Measurements from ENCODE around the gene SPINK8.
"Not testable (repeated sequence)": the region's sequence is repeated elsewhere in the genome, so short reads cannot be mapped to it uniquely, and the experiment has no call there.

SPINK8 gene

DNA sequence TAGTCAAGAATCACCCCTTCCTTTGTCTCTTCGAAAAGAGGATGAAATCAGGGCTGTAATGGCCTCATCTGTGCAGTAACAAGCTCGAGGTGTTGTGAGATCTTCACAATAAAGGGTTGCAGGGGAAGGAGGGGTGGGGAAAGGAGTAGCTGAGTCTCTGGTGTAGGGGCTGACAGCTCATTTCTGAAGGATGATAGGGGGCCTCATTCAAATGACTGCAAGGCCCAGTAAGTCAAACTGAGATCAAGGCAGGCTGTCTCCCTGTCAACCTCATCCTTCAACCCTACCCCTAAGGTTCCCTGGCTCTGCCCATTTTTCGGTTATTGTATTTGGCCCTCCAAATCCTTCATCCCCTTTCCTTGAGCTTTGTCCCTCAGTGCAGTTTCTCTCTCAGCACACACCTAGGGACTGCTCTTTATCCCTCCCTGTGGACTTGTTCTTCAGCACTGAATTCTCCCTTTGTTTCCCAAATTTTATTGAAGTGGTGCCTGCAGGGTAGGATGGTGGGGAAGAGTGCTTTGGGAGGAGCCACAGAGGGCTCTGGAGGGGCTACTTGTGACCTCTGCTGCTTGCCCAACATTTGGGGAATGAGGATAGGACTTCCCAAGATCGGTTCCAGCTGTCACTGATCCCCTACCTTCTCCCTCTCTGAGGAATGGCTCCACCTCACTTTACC lies 54.4 kb downstream of the SPINK8 start:
- Histone ChIP-seq H3K9ac (ENCODE audit: low read depth, low read length) (no peak overlapping the region), H3K9me3 (ENCODE audit: control insufficient read depth, insufficient read depth, low read length) (no peaks in the 10 kb centered on the region), H3K36me3 (ENCODE audit: insufficient read depth, low read length) (no peaks in the 10 kb centered on the region), H3K4me1 (ENCODE audit: insufficient read depth, low read length) (peaks cover 18% of the 10 kb centered on the region)

DNA sequence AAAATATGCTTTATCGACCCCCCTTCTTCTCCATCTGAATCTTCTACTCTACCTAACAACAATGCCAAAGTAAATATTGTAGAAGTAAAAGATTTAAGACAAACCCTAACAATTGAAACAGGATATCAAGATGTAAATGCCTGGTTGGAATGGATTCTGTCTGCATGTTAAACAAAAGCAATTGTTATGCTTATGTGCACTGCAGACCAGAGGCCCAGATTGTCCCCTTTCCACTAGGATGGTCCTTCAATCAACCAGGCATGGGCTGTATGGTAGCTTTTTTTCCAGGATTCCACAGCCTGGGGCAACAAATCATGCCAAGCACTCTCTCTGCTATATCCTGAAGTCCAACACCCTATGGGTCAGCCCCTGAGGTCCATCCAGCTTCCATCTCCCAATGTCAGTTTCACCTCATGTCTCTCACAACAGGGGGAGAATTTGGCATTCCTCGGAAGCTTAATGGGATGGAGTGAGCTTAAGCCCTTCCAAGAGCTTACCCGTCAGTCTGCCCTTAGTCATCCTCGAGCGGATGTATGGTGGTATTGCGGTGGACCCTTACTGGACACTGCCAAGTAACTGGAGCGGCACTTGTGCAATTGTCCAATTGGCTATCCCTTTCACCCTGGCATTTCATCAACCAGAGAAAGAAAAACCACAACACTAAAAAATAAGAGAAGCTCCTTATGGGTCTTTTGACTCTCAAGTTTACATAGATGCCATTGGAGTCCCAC lies 56.4 kb downstream of the SPINK8 start:
- Histone ChIP-seq H3K4me1 (ENCODE audit: insufficient read depth, low read length) (peaks cover 18% of the 10 kb centered on the region), H3K9ac (ENCODE audit: low read depth, low read length) (no peak overlapping the region), H3K9me3 (ENCODE audit: control insufficient read depth, insufficient read depth, low read length) (no peaks in the 10 kb centered on the region; the same call in 1 of the 2 replicates), H3K36me3 (ENCODE audit: insufficient read depth, low read length) (peaks cover 3% of the 10 kb centered on the region; the same call in 1 of the 2 replicates)

DNA sequence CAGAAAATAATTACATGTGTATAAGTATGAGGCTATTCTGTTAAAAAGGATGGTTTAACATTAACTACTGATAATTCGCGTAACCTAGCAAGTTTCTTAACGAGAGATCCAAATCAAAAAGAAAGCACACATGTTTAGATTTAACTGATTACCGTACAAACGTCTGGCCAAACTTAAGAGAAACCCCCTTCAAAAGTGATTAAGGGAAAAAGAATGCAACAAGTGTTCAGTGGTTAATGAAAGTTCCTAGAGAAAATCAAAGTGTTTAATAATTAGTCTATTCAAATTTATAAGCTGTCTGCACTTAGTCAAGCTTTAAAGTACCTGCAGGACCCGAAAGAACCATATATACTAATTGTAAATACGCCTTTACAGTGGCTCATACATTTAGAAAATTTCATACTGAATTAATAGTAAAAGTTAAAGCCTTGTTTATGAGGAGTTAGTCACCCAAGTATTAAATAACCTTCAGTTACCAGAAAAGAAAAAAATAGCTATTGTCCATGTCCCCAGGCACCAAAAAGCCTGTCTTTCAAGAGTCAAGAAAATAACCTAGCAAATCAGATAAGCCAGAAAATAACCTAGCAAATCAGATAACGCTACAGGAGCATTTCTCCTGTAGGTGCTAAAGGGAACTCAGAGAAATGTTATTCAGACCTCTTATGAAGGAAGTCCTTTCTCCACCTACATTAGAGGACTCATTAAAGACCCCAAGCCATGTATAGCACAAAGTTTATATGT lies 58.0 kb downstream of the SPINK8 start:
- Histone ChIP-seq H3K9ac (ENCODE audit: low read depth, low read length) (no peak overlapping the region), H3K9me3 (ENCODE audit: control insufficient read depth, insufficient read depth, low read length) (peaks cover 3% of the 10 kb centered on the region; the same call in 1 of the 2 replicates), H3K4me1 (ENCODE audit: insufficient read depth, low read length) (peaks cover 18% of the 10 kb centered on the region), H3K36me3 (ENCODE audit: insufficient read depth, low read length) (peaks cover 9% of the 10 kb centered on the region; the same call in 1 of the 2 replicates)

DNA sequence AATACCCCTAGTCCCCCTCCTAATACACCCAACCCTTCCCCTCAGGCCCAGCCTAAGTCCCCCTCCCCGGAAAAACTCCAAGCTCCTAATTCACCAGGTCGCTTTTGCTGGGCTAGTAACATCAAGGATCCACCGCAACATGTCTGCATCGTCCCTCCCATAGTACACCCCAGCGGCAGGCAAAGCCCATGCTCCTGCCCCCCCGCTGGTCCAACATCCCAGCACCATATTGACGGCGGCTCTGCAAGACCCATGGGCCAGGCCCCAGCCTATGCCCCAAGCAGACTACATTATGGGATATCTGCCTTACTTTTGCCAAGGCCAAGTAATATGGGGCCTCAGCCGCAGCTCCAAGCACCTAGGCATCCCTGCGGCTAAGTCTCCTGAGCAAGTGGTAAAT lies 59.0 kb downstream of the SPINK8 start:
- Histone ChIP-seq H3K9me3 (ENCODE audit: control insufficient read depth, insufficient read depth, low read length) (peaks cover 3% of the 10 kb centered on the region; the same call in 1 of the 2 replicates), H3K4me1 (ENCODE audit: insufficient read depth, low read length) (peaks cover 18% of the 10 kb centered on the region), H3K36me3 (ENCODE audit: insufficient read depth, low read length) (peaks cover 19% of the 10 kb centered on the region), H3K9ac (ENCODE audit: low read depth, low read length) (no peak overlapping the region)

DNA sequence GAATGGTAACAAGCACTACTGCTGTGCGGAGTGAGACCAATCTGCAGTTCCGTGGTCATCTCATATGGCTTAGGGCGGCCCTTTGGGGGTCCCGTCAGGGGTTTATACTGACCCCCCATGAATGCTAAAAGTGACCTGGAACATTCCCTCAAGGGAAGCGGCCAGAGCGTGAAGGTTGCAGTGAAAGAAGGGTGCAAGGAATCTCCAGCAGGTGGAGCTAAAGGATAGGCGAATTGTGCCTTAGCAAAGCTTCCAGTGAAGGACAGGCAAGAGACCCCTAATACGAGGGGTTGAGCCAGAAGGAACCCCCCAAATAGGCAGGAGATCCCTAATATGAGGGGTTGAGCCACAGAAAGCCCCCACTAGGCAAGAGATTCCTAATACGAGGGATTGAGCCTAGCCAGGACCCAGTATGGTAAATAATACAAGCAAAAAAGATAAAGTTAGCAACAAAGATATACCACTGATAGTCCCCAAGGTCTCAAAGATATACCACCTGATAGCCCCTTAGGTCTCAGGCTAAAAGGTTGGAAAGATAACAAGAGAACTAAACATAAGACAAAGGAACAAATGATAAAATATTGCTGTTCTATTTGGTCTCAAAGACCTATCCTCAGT lies 59.8 kb downstream of the SPINK8 start:
- H3K9me3 ChIP-seq (ENCODE audit: control insufficient read depth, insufficient read depth, low read length) = peaks cover 3% of the 10 kb centered on the region; the same call in 1 of the 2 replicates
- peaks cover 18% of the 10 kb centered on the region for H3K4me1 ChIP-seq (ENCODE audit: insufficient read depth, low read length)
- peaks cover 26% of the 10 kb centered on the region for H3K36me3 ChIP-seq (ENCODE audit: insufficient read depth, low read length)
- H3K9ac ChIP-seq (ENCODE audit: low read depth, low read length) = no peak overlapping the region

DNA sequence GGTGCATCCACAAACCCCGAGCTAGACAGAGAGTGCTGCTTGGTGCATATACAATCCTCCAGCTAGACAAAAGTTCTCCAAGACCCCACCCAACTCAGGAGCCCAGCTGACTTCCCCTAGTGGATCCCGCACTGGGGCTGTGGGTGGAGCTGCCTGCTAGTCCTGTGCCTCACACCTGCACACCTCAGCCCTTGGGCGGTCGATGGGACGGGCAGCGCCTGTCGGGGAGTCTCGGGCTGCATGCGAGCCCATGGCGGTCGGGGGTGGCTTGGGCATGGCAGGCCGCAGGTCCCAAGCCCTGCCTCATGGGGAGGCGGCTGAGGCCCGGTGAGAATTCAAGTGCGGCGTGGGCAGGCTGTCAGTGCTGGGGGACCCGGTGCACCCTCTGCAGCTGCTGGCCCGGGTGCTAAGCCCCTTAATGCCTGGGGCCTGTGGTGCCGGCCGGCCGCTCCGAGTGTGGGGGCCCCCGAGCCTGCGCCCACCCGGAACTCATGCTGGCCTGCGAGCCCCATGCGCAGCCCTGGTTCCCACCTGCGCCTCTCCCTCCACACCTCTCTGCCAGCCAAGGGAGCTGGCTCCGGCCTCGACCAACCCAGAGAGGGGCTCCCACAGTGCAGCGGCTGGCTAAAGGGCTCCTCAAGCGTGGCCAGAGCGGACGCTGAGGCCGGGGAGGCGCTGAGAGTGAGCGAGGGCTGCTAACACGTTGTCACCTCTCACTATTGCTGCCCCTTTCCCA lies 61.5 kb downstream of the SPINK8 start:
- H3K36me3 ChIP-seq (ENCODE audit: insufficient read depth, low read length) = peaks cover 37% of the 10 kb centered on the region
- peaks cover 3% of the 10 kb centered on the region; the same call in 1 of the 2 replicates for H3K9me3 ChIP-seq (ENCODE audit: control insufficient read depth, insufficient read depth, low read length)
- H3K4me1 ChIP-seq (ENCODE audit: insufficient read depth, low read length) = peaks cover 11% of the 10 kb centered on the region
- H3K9ac ChIP-seq (ENCODE audit: low read depth, low read length) = no peak overlapping the region

DNA sequence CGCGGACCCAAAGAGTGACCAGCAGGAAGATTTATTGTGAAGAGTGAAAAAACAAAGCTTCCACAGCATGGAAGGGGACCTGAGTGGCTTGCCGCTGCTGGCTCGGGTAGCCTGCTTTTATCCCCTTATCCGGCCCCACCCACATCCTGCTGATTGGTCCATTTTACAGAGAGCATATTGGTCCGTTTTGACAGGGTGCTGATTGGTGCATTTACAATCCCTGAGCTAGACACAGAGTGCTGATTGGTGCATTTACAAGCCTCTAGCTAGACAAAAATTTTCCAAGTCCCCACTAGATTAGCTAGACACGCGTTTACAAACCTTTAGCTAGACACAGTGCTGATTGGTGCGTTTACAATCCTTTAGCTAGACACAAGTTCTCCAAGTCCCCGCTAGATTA lies 62.2 kb downstream of the SPINK8 start:
- not testable (repeated sequence) for H3K9ac ChIP-seq (ENCODE audit: low read depth, low read length); H3K4me1 ChIP-seq (ENCODE audit: insufficient read depth, low read length); H3K9me3 ChIP-seq (ENCODE audit: control insufficient read depth, insufficient read depth, low read length)
- H3K36me3 ChIP-seq (ENCODE audit: insufficient read depth, low read length) = peaks cover 40% of the 10 kb centered on the region

DNA sequence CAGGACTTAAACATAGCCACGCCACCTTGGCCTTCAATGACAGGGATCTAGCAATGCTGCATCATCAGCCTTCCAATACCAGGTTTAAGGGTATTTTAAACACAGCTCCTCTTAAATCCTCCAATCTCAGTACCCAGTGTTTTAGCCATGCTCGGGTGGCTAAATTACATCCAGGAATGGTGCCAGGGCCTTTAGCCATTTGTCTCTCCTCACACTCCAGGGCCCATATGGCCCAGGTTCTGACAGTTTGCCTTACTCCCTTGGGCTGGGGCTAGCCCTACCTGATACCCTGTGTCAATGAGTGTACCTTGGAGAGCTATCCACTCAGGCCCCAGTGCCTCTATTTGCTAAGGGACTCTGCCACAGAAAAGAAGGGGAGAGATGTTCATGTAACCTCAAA lies 63.2 kb downstream of the SPINK8 start:
- Histone ChIP-seq H3K36me3 (ENCODE audit: insufficient read depth, low read length) (peaks cover 40% of the 10 kb centered on the region), H3K9ac (ENCODE audit: low read depth, low read length) (no peak overlapping the region), H3K4me1 (ENCODE audit: insufficient read depth, low read length) (no peaks in the 10 kb centered on the region), H3K9me3 (ENCODE audit: control insufficient read depth, insufficient read depth, low read length) (peaks cover 3% of the 10 kb centered on the region; the same call in 1 of the 2 replicates)

DNA sequence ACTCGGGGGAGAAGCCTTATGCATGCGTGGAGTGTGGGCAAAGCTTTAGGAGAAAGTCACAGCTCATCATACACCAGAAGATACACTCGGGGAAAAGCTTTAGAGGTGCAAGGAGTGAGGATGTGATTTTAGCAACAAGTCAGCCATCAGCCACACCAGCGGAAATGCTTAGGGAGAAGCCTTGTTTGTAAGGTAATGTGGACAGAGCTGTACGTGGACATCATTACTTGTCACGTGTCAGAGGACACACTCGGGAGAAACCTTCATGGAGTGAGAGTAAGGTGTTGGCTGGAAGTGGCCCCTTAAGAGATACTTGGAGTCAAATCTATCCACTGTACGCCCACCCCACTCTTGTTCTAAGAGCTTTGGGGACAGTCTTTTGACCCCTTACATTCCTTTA lies 63.9 kb downstream of the SPINK8 start:
- Histone ChIP-seq H3K9me3 (ENCODE audit: control insufficient read depth, insufficient read depth, low read length) (peaks cover 3% of the 10 kb centered on the region; the same call in 1 of the 2 replicates), H3K36me3 (ENCODE audit: insufficient read depth, low read length) (peaks cover 40% of the 10 kb centered on the region), H3K4me1 (ENCODE audit: insufficient read depth, low read length) (no peaks in the 10 kb centered on the region), H3K9ac (ENCODE audit: low read depth, low read length) (no peak overlapping the region)

DNA sequence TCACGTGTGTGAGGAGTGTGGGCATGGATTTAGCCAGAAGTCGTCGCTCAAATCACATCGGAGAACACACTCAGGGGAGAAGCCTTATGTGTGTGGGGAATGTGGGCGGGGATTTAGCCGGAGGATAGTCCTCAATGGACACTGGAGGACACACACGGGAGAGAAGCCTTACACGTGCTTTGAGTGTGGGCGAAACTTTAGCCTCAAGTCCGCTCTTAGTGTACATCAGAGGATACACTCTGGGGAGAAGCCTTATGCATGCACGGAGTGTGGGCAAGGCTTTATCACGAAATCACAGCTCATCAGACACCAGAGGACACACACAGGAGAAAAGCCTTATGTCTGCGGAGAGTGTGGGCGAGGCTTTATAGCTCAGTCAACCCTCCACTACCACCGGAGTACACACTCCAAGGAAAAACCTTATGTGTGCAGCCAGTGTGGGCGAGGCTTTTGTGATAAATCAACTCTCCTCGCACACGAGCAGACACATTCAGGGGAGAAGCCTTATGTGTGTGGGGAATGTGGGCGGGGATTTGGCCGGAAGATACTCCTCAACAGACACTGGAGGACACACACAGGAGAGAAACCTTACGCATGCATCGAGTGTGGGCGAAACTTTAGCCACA lies 64.4 kb downstream of the SPINK8 start:
- no peak overlapping the region for H3K9ac ChIP-seq (ENCODE audit: low read depth, low read length)
- peaks cover 3% of the 10 kb centered on the region; the same call in 1 of the 2 replicates for H3K9me3 ChIP-seq (ENCODE audit: control insufficient read depth, insufficient read depth, low read length)
- no peaks in the 10 kb centered on the region for H3K4me1 ChIP-seq (ENCODE audit: insufficient read depth, low read length)
- peaks cover 40% of the 10 kb centered on the region for H3K36me3 ChIP-seq (ENCODE audit: insufficient read depth, low read length)

DNA sequence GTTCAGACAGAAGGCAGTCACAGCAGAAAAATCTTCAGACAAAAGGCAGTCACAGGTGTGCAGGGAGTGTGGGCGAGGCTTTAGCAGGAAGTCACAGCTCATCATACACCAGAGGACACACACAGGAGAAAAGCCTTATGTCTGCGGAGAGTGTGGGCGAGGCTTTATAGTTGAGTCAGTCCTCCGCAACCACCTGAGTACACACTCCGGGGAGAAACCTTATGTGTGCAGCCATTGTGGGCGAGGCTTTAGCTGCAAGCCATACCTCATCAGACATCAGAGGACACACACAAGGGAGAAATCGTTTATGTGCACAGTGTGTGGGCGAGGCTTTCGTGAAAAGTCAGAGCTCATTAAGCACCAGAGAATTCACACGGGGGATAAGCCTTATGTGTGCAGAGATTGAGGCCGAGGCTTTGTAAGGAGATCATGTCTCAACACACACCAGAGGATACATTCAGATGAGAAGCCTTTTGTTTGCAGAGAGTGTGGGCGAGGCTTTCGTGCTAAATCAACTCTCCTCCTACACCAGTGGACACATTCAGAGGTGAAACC lies 65.0 kb downstream of the SPINK8 start:
- Histone ChIP-seq H3K9ac (ENCODE audit: low read depth, low read length) (no peak overlapping the region), H3K4me1 (ENCODE audit: insufficient read depth, low read length) (no peaks in the 10 kb centered on the region), H3K9me3 (ENCODE audit: control insufficient read depth, insufficient read depth, low read length) (peaks cover 3% of the 10 kb centered on the region; the same call in 1 of the 2 replicates), H3K36me3 (ENCODE audit: insufficient read depth, low read length) (peaks cover 40% of the 10 kb centered on the region)

DNA sequence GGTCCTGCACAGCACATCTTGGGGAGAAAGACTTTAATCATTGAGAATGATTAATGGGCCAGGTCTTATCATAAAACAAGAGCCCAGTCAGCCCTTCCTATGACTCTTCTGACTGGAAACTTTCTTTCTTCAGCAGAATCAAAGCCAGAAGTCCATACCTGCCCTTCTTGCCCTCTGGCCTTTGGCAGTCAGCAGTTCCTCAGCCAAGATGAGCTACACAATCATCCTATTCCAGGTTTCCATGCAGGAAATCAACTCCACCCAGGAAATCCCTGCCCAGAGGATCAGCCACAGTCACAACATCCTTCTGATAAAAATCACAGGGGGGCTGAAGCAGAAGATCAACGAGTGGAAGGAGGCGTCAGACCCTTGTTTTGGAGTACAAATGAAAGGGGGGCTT lies 65.7 kb downstream of the SPINK8 start:
- H3K9ac ChIP-seq (ENCODE audit: low read depth, low read length) = no peak overlapping the region

DNA sequence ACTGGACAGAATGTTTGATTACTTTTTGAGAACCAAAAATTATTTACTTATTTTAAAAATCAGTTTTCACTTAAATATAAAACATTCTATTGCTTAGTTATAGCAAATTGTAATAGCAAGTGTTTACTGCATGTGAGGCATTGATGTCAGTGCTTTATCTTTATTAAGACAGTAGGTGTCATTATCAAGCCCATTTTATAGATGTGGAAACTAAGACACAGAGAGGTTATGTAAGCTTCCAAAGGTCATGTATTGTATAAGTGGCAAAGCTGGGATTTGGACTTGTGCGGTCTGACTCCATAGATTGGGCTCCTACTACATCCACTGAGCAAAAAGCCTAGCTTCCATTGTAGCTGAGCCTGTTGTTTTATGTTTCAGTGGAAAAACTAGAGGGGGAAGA lies 74.9 kb downstream of the SPINK8 start:
- peaks cover 13% of the 10 kb centered on the region; the same call in 1 of the 2 replicates for H3K36me3 ChIP-seq (ENCODE audit: insufficient read depth, low read length)

More for the DNA sequence above, 65.7 kb downstream of the SPINK8 start:
- Histone ChIP-seq H3K4me1 (ENCODE audit: insufficient read depth, low read length) (no peaks in the 10 kb centered on the region), H3K9me3 (ENCODE audit: control insufficient read depth, insufficient read depth, low read length) (peaks cover 3% of the 10 kb centered on the region; the same call in 1 of the 2 replicates), H3K36me3 (ENCODE audit: insufficient read depth, low read length) (peaks cover 40% of the 10 kb centered on the region)

More for the DNA sequence above, 74.9 kb downstream of the SPINK8 start:
- no peaks in the 10 kb centered on the region for H3K4me1 ChIP-seq (ENCODE audit: insufficient read depth, low read length)
- no peak overlapping the region for H3K9ac ChIP-seq (ENCODE audit: low read depth, low read length)
- peaks cover 4% of the 10 kb centered on the region; the same call in 1 of the 2 replicates for H3K9me3 ChIP-seq (ENCODE audit: control insufficient read depth, insufficient read depth, low read length)

Measured in ES-I3 (cell line).